Cardiac ventricle fibroblast (primary cell): ENCODE data around the gene RILPL2. TPM values are rescaled to one million over a fixed set of nuclear protein-coding genes. Genes with fewer than 3 reads are reported as not detected.

Experiments
- total RNA-seq: library from RNA; depleted of rRNA; stranded (reverse); fragments of >200 nt; gene quantifications from 2 replicates; pipeline ENCODE4 v1.2.3, GENCODE V29; 2015

RILPL2 gene
- 4.2 and 4.6 TPM in 2 replicates for total RNA-seq

GRCh38 chr12:123436017-123436964 is at the start of gene RILPL2:
TSS of gene RILPL2 (minus strand) at chr12:123436684. CDS start at chr12:123436420, 264 bp downstream.

GRCh38 chr12:123457980-123458779 is 21.7 kb upstream of the RILPL2 start, which contains the start of gene SNRNP35:
TSS of gene SNRNP35 (plus strand) at chr12:123458139. CDS start at chr12:123465541, 7,402 bp downstream.

Other genes starting within 250 kb of the RILPL2 start
- gene MPHOSPH9, start 203.5 kb downstream of the RILPL2 start, total RNA-seq, result 6.7 and 27.5 TPM in 2 replicates
- 11.1 and 14.2 TPM in 2 replicates for gene MTRFR, start 203.2 kb downstream of the RILPL2 start, total RNA-seq
- gene CDK2AP1, start 164.8 kb downstream of the RILPL2 start, total RNA-seq, result 167 and 179 TPM in 2 replicates
- gene SBNO1, start 71.8 kb downstream of the RILPL2 start, total RNA-seq, result 12.7 and 13.2 TPM in 2 replicates
- 25.2 and 30.6 TPM in 2 replicates for gene KMT5A, start 52.6 kb downstream of the RILPL2 start, total RNA-seq
- 10.0 and 20.6 TPM in 2 replicates for gene SNRNP35, start 21.5 kb upstream of the RILPL2 start, total RNA-seq
- gene RILPL1, start 97.0 kb upstream of the RILPL2 start, total RNA-seq, result 14.2 and 17.4 TPM in 2 replicates
- gene TMED2, start 147.9 kb upstream of the RILPL2 start, total RNA-seq, result 190 and 192 TPM in 2 replicates
- 7.8 and 11.6 TPM in 2 replicates for gene DDX55, start 165.4 kb upstream of the RILPL2 start, total RNA-seq
- gene EIF2B1, start 197.0 kb upstream of the RILPL2 start, total RNA-seq, result 82.7 and 93.1 TPM in 2 replicates
- gene GTF2H3, start 197.1 kb upstream of the RILPL2 start, total RNA-seq, result 14.5 and 27.8 TPM in 2 replicates
- 6.6 and 7.5 TPM in 2 replicates for gene TCTN2, start 234.4 kb upstream of the RILPL2 start, total RNA-seq